MM.1S (cell line): ENCODE measurements around the gene PDE4DIP.
"Not testable (repeated sequence)": the region's sequence is repeated elsewhere in the genome, so short reads cannot be mapped to it uniquely, and the experiment has no call there.

Experiments used
- CTCF ChIP-seq: fragments of 300-600 bp; sonication (generic); IDR thresholded peaks from 2 replicates; pipeline ENCODE4 v1.5.1; 2016; ENCODE audit warnings: antibody characterized with exemption, low read length, mixed read lengths
- EZH2 ChIP-seq: fragments of 300-600 bp; sonication (generic); optimal IDR thresholded peaks from 2 replicates; pipeline ENCODE3; 2017; ENCODE audit warnings: low read depth, mild to moderate bottlenecking, antibody characterized with exemption, low read length, mixed read lengths
- EZH2phosphoT487 ChIP-seq: fragments of 300-600 bp; sonication (generic); IDR thresholded peaks from 2 replicates; pipeline ENCODE4 v1.6.1; 2018; ENCODE audit warnings: antibody characterized with exemption, low read length

- TF ChIP-seq EZH2, CTCF, EZH2phosphoT487: not testable (repeated sequence)
Measured at GRCh38 chr1:148962127-148962857, 118.1 kb downstream of the PDE4DIP start.
